Kidney capillary endothelial cell (primary cell): ENCODE data around the gene MAP3K20.
A peak's percentile ranks its signal among the peaks of the same experiment; 100 is the strongest.
"Not testable (repeated sequence)": the region's sequence is repeated elsewhere in the genome, so short reads cannot be mapped to it uniquely, and the experiment has no call there.

Experiments used
- DNase-seq: peaks from one replicate; pipeline ENCODE4 v3.0.0-alpha.2; 2018; ENCODE audit warnings: low spot score

MAP3K20 gene

DNA sequence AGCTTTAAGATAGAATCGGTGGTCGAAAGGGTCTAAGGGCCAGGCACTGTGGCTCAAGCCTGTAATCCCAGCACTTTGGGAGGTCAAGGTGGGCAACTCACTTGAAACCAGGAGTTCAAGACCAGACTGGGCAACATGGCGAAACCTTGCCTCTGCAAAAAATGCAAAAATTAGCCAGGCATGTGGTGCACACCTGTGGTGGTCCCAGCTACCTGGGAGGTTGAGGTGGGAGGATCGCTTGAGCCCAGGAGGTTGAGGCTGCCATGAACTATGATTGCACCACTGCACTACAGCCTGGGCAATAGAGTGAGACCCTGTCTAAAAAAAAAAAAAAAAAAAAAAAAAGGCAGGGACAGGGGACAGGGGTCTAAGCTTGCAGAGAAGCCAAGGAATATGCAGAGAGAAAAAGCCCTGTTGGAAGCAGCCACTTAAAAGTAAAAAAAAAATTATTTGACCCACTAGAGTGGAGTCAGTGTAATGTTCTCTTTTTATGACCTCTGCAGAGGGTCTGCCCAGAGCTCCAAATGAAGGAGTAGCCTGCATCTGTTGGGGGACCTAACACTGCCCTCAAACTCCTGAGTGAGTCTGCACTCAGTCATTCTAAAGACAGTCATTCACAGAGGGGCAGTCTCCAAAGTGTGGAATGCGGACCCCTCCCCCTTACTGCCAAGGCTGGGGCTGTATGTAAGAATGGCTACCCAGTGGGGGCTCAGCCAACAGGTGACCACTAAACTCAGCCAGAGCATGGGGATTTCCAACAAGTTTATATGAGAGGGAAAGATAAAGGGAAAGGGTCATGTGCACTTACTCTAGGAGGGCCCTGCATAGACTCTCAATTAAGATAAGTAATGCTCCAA, 160.5 kb downstream of the MAP3K20 start:
- DNase-seq = no peak

- DNase-seq = no peak
Observed at GRCh38 chr2:173238385-173238784, 162.7 kb downstream of the MAP3K20 start.

DNA sequence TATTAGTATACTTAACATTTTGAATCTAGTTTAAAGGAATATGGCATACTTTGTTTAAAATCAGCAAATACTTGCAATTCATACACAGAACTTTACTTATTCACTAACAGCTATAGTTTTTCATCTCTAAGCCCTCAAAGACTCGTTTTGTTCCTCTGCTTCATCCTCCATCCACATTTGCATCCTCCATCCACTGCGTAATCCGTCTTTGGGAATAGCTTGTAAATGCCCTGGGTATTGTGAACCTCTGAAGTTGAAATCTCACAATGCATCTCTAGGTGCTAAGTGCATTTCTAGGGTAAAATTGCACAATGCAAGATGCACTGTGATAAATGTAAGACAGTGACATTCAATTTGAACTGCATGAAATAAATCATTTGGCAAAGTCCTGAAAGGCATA, 163.2 kb downstream of the MAP3K20 start:
- DNase-seq = no peak

GRCh38 chr2:173239644-173240043, 164.0 kb downstream of the MAP3K20 start:
- peak; percentile 10 for DNase-seq

DNA sequence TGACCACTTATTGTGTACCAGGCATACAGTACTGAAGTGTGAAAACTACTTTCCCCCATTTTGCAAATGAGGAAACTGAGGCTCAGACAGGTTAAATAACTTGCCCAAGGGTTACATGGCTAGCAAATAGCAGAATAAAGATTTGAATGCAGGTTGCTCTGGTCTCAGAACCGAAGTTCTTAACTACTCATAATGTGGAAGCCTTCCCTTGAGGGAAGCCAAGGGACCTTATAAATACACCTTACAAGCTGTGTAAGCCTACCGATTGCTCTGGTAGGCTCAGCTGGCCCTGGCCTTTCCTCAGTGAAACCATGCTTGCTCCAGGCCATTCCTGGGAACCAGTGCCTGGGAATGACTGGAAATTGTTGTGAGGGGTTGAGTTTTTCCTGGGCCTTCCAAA, 164.4 kb downstream of the MAP3K20 start:
- DNase-seq = no peak

- no peak for DNase-seq
Observed at GRCh38 chr2:173241643-173242042, 166.0 kb downstream of the MAP3K20 start.

GRCh38 chr2:173247156-173247555, 171.5 kb downstream of the MAP3K20 start:
- DNase-seq = no peak

- no peak for DNase-seq
Observed at GRCh38 chr2:173248381-173248780, 172.7 kb downstream of the MAP3K20 start.

DNA sequence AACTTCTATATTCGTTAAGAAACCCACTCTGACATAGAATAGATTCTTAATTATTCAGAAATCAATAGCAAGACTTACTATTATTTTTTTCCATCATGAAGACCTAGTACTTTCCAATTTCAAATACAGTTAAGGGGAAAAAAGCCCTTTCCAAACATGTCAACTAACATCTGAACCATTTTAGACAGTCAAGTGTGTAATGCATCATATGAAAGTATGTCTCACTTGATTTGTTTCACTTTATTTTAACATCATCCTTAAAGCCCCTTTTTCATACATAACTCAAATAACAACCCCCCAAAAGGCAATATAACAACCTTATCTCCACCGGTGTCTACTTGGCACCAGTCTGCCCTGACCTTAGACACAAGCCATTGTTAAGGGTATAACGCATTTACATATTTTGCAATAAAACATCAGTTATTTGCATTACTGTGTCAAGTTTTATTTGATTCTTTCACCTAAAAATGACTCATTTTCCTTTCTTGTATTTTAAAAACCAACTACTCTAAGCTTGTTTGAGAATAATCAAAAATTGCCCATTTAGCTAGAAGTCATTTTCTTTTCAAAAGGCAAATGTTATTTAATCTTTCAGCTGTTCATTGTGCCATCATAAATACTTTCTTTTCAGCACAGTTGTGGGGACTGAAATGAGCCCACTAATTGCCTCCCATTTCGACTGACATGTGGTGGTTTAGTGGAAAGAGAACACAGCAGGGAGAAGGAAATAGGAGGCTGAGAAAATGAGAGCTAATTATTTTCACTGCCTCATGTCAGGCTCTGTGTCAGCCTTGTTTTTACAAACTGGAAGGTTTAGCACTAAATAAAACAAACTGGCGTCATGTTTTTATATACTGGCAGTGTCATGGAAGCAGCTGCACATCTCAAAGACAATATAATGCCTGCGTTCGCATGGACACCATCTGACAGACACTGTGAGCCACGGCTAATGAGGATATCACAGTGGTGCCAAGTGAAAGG, 174.3 kb downstream of the MAP3K20 start:
- no peak for DNase-seq

DNA sequence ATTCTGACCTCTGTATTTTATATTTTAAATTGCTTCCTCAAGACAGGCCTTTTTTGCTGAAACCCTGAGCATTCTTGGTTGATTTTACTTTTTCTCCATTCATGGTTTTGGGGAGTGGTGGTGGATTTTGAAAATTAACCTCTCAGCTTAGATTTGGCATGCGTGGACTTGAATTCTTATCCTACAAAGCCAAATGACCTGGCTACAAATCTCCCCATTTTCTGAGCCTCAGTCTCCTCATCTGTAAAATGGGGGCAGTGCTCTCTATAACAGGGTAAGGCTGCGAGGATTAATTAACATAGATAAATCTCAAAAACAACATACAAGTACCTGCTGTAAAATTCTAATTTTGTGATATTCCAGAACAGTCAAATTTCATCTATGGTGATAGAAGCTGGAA, 175.6 kb downstream of the MAP3K20 start:
- no peak for DNase-seq

- DNase-seq = no peak
Observed at GRCh38 chr2:173252581-173252980, 176.9 kb downstream of the MAP3K20 start.

GRCh38 chr2:173254659-173255058, 179.0 kb downstream of the MAP3K20 start:
- DNase-seq = no peak

- no peak for DNase-seq
Observed at GRCh38 chr2:173258701-173259100, 183.1 kb downstream of the MAP3K20 start.

DNA sequence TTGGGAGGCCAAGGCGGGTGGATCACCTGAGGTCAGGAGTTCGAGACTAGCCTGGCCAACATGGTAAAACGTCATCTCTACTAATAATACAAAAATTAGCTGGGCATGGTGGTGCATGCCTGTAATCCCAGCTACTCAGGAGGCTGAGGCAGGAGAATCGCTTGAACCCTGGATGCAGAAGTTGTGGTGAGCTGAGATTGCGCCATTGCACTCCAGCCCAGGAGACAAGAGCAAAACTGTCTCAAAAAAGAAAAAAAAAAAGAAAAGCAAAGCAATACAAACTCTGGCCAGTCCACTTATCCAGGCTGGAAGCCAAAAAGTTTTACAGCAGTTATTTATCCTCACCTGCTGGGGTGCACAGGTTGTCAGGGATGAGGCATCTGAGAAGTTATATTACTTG, 186.7 kb downstream of the MAP3K20 start:
- not testable (repeated sequence) for DNase-seq

DNA sequence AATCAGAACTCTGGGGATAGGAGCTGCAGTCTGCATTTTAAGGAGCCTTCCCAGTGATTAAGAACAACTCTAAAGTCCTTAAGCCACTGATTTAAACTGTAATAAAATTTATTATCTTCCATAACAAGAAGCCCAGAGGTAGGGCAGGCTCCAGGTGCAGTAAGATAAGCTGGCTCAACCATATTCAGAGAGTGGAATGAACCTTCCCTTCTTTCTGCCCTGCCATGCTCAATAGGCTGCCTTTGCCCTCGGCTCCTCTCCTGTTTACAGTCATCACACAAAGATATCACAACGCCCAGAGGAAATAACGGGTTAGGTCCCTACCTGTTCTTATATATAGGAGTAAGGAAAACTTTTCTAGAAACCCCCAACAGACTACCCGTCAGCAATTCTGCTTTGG, 188.5 kb downstream of the MAP3K20 start:
- DNase-seq = no peak

- no peak for DNase-seq
Observed at GRCh38 chr2:173264603-173265366, 189.1 kb downstream of the MAP3K20 start.

DNA sequence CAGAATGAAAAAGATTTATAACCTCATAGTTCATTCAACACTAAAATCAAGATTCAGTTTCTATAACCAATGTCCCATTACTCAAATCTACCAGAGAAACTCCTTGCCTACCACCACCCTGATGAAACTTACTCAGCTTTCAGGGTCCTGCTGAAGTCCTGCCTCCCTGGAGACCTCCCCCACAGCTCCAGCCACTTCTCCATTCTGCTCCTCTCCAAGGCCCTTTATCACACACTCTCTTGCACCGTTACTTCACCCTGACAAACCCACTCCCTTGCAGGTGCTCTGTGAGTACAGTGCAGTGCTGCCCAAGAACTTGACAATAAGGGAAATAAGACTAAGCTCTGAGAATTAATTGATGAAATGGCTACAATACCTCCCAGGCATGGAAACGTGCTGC, 195.5 kb downstream of the MAP3K20 start:
- DNase-seq = no peak

DNA sequence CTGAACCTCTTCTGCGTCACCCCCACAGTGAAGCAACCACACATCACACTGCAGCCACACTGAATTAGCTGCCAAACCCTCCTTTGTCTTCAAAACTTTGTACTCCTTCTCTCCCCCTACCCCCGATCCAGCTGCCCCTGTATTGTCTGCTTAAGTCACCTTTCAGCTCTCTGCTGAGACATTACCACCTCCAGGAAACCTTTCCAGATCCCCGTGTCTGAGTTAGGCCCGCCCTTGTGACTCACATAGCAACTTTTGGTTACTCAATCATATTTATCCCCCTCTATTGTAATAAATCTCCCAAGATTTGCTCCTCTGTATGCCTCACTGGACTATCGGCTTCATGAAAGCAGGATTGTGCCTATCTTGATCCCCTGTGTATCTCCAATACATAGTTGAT, 196.2 kb downstream of the MAP3K20 start:
- DNase-seq = no peak

- DNase-seq = no peak
Observed at GRCh38 chr2:173272849-173273248, 197.2 kb downstream of the MAP3K20 start.

- DNase-seq = no peak
Observed at GRCh38 chr2:173278794-173279526, 203.3 kb downstream of the MAP3K20 start.

GRCh38 chr2:173279527-173279868, 203.9 kb downstream of the MAP3K20 start:
- DNase-seq = no peak

- no peak for DNase-seq
Observed at GRCh38 chr2:173280853-173281252, 205.2 kb downstream of the MAP3K20 start.
